PFSK-1 (cell line): ENCODE measurements around the gene LBX1.

ENCODE experiments used
- POLR2AphosphoS5 ChIP-seq: IDR thresholded peaks from 2 replicates; pipeline ENCODE4 v1.6.1; 2012; ENCODE audit warnings: low read depth, mild to moderate bottlenecking, control low read depth, low read length, moderate library complexity
- REST ChIP-seq, 2 experiments: IDR thresholded peaks; 2 replicates each; pipeline versions ENCODE4 v1.6.1 to v1.8.0; 2011 to 2012; ENCODE audit warnings: low read depth in 2 of 2, low read length in 2 of 2, control low read depth in 1 of 2, inconsistent platforms in 1 of 2, mild to moderate bottlenecking in 1 of 2, moderate library complexity in 1 of 2; ENCODE audit not compliant: insufficient read depth in 1 of 2
- SIN3A ChIP-seq: IDR thresholded peaks from 2 replicates; pipeline ENCODE4 v1.6.1; 2012; ENCODE audit warnings: mild to moderate bottlenecking, low read length, moderate library complexity, borderline replicate concordance; ENCODE audit not compliant: insufficient read depth

- TF ChIP-seq REST (IDR thresholded peaks at IDR 0.05; ENCODE audit: insufficient read depth in 1 of 2, low read depth in 2 of 2, low read length in 2 of 2) = no peak
- no peak for TF ChIP-seq POLR2AphosphoS5
- TF ChIP-seq SIN3A = no peak
Measured at GRCh38 chr10:101188942-101189341, 40.3 kb downstream of the LBX1 start.
